Suppressor macrophage treated with lipopolysaccharide for 1 hour (primary cell): Measurements from ENCODE around the gene HADH.
"Not testable (repeated sequence)": the region's sequence is repeated elsewhere in the genome, so short reads cannot be mapped to it uniquely, and the experiment has no call there.

Experiments
- DNase-seq, 3 donors: peaks; one replicate each; pipeline ENCODE4 v3.0.0-alpha.2; 2020 to 2022

HADH gene

DNA sequence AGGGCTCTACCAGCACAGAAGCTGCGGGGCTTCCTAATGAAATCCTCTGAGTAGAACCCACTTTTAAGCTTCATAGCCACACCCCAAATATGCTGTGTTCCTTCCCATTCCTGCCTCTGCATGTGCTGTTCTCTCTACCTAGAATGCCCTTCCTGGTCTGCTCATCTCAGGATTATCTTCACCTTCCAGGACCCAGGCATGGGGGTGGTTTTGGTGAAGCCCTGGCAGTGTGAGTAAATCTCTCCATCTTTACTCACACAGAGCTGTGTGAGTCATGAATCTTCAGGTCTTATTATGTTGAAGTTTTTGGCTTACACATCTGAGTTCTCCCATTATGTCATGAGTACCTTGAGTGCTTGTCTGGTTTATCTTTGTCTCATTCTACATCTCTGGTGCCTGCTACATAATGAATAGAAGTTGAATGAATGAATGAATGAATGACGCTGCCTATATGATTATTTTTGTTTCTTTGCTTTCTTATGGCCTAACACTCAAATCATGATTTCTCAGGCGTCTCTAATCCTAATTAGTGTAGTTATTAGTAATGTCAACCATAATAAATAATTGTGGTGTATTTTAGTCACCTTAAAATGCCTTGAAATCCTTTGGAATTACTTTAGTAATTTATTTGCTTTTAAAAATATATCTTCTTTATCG lies 41.9 kb downstream of the HADH start:
- DNase-seq: no peak

DNA sequence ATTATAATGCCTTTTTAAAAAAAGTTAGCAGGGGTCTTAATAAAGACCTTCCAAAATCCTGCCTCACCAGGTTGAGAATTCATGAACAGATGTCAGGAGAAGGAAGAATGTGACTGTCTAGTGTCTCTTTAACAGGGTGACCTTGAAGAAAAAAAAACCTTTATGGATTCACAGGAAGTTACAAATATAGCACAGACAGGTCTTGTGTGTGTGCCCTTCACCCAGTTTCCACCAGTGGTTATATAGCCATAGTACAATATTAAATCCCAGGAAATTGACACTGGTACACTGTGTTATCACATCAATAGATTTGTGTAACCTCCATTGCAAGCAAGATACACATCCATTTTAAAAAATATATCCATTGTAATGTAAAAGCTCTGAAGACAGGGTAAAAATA lies 43.7 kb downstream of the HADH start:
- no peak for DNase-seq

DNA sequence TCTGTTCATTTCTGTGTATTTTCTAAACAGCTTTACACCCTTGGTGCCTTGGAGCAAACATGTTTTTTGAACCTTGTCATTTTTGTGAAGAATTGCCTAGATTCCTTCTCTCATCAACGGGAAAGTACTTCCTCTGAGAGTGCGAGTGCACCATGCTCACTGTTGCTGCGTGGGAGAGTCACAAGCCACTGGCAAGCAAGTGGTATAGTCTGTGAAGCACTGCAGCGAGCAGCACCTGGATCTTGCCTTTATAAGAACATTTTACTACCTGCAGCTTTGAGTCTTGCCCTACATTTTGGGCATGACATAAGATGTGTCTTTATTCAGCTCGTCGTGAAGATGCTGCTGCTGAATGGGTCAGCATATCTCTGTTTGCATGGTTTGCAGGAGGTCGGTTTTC lies 44.9 kb downstream of the HADH start:
- no peak for DNase-seq

DNA sequence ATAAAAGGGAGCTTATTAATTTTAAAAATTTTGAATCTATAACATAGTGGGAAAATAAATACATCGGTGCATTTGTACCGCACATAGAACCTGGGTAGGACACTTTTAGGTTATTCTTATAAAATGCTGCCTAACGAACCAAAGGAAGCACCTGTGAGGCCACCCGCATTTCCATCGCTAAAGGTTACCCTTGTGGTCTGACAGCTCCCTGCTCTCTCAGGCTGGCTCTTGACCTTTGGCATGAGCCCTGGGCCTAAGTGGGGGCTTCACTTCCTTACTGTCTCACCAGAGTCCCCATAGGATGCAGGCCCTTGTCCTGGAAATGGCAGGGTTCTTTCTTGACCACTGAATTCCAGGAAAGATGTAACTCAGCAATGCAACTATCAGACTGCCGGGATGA lies 46.0 kb downstream of the HADH start:
- DNase-seq: no peak

DNA sequence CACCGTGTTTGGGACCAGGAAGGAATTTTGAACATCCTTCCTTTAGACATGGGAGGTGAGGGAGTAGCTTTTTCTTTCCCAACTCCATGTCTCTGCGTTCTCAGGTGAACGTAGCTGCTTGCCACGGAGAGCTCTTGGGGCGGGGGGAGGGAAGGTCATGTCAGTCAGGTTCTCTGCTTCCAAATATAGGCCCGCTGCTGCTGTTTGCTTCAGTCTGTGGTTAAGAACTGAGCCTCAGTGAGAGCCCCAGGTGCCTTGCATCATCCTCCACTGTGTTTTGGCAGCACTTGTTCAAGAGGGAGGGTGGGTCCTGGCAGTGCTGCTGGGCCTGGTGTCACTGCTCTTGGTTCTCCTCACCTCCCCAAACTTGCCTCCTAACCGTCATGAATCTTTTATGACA lies 46.5 kb downstream of the HADH start:
- DNase-seq: no peak

DNA sequence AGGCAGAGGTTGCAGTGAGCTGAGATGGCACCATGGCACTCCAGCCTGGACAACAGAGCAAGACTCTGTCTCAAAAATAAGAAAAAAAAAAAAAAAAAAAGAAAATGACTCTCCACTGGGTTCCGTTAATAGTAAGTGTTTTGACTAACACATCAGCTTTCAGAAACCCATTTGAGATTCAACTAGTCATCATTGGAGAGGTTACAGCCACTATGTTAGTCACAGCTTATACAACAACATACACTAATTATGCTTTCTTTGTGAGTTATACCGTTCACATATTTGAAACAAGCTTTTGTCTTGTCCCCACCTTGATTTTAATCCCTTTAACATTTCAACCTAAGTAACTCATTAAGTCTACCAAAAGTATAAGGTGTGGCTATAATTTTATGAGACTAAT lies 48.2 kb downstream of the HADH start:
- no peak for DNase-seq

DNA sequence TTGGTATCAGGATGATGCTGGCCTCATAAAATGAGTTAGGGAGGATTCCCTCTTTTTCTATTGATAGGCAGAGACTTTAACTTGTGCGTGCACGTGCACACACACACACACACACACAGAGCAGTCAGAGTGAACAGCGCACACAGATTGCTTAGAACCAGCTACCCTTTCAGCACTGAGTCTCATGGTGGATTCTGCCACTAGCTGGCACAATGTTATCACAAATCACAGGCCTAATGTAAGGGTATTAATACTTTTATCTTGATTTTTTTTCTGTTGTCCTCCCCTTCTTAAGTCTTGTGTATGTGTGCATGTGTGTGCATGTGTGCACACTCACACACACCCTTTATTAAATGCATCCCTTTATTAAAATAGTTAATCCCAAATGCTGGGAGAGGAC lies 53.2 kb downstream of the HADH start:
- DNase-seq: no peak

DNA sequence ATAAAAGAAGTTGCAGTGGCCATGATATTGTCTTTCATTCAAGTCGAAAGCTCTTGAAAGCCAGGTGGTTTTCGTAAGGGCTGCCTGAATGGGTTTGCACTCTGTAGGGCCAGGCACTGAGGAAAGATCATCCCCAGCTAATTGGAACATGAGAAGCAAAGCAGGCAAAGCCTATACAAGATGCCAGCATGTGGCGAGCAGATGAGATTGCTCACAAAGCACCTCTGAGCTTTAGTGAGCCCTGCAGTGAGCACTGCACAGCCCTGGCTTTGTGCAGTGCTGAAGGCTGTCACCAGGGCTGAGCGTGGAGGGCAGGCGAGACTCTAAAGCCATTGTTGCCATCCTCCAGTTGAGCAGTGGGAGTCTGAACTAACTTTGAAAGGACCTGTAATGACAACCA lies 53.8 kb downstream of the HADH start:
- no peak for DNase-seq

DNA sequence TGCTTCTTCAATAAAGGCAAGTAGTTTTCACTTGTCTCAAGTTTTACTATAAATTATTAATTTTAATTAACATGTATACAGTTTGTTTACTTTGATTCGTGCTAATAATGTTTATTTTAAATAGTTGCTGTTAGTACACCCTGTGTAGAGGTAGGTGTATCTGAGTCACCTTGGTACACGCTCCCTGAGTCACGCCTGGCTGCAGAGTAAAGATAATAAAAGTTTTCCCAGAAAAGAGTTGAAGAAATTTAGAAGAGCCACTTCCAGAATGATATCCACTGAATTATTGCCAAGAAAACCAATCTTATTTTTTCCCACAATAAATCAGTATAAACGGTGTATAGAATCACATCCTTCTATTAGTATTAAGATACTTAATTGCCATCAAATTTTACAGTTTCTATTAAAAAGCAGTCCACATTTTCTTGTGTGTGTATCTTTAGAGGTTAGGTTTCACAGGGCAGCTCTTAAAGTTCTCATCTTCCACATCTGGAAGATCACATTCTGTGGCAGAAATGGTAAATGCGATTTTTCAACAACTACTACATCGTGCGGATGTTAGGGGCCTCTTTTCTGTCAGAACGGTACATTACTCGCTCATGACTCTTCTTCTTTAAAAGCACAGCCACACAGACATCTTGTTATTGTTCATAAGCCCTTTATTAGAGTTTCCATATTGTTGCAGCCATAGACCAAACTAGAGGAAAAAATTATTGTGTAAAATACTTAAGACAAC lies 55.4 kb downstream of the HADH start:
- DNase-seq: no peak

DNA sequence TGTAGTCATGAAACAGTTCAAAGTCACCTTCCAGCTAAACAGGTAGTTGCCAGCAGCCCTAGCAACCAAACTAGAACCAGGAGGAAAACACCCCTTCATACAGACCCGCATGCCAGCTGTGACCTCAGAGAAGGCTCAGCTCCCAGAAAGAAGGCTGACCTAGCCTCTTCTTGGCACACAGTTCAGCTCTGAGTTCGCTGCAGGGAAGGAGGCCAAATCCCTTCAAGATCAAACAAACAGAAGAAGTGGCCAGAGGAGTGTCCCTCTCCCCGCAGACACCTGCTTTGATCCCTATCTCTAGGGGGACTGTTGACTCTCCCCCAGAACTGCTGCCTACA lies 56.0 kb downstream of the HADH start:
- no peak for DNase-seq

DNA sequence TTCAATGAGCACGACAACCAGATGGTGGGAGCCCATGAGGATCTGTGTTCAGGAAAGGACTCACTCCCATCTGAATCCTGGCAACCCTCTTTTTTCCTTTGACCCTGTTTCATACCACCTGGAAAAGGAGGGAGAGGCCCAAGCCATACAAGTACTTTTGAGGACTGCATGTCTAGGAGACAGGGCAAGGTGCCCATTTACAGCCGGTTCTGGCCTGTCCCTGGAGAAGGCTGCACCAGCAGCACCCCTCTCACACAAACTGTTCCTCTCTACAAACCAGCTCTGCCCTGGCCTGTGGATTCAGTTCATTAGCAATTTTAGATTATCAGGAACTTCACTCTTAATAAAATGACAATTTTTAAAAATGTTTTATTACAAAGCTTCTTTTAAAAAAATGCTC lies 57.5 kb downstream of the HADH start:
- DNase-seq: no peak

DNA sequence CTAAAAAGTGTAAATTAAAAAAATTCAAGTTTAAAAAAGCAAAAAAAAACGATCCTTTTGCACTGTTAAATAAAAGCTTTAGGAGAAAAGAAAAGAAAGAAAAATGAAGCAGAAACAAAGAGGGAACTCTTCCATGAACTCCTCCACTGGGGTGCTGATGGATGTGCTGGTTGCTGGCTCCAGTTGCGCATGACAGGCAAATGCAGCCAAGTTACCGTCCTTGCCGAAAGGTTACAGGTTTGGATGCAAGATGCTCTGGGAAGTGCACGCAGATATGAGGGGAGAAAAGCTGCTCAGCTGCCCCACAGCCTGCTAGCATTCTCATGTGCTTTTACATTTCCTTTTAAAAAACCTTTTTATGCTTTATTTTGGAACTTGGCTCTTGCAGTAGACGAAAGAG lies 58.5 kb downstream of the HADH start:
- no peak for DNase-seq

DNA sequence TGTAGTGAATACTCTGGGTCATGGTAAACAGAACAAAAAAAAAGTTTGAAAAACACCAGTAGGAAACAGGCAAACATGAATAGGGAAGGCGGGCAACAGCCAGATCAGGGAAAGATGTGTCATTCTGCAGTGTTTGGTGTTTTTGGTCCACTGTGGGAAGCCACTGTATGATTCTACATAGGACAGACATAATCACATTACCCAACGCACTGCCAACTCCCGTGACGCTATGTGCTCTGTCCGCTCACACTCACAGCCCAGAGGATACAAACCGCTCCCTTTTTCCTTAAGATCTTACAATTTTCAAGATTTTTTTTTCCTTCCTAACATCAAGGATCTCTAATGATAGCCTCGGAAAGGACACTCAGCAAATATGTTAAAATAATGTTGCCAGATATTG lies 59.3 kb downstream of the HADH start:
- DNase-seq: no peak

DNA sequence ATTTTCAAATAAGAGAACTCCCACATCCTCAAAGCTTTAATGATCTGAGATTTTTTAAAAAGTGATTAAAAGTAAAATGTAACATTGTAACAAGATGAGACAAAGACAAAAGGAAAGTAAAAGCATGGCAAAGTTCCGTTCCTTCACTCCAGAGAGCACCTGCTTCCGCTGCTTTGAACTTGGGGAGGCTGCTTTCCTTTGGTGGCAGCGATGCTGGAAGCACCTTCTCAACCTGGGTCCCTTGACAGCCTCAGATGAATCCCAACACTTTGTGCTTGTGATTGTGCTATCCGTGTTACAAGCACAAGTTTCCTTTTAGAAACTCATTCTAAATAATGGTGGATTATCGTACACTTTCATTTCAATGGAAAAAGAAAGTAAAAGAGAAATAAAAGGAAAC lies 59.7 kb downstream of the HADH start:
- DNase-seq: no peak

DNA sequence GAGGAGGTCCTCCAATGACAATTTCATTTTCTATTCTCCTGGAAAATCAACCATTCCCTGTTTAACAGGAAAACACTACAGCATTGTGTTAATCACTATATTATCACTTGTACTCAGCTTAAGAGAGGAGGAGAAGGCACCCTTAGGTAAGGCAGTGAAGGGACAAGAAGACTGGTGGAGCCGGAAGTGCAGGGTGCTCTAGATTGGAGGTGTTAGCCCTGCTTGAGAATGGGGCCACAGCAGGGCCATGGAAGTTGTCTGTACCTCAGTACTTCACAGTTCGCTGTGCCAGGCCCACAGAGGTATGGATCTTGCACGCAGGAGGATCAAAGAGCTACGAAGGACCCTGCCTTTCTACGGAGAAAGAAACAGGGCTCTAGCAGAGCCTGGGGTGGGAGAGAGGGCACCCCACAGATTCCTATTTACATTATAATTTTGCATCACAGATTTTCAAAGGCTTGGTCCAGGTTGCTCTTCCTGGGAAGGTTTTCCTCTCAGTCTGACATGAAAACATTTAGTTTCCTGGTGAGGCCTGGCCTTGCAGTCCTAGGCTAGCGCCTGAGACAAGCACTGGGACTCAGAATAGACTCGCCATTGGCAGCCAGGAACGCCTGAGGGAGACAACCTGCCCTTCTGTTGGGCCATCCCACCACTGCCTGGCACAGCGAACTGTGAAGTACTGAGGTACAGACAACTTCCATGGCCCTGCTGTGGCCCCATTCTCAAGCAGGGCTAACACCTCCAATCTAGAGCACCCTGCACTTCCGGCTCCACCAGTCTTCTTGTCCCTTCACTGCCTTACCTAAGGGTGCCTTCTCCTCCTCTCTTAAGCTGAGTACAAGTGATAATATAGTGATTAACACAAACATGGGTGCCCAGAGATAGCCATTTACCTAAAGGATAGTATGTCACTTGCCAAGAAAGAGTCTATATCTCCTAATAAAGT lies 60.8 kb downstream of the HADH start:
- not testable (repeated sequence) for DNase-seq

DNA sequence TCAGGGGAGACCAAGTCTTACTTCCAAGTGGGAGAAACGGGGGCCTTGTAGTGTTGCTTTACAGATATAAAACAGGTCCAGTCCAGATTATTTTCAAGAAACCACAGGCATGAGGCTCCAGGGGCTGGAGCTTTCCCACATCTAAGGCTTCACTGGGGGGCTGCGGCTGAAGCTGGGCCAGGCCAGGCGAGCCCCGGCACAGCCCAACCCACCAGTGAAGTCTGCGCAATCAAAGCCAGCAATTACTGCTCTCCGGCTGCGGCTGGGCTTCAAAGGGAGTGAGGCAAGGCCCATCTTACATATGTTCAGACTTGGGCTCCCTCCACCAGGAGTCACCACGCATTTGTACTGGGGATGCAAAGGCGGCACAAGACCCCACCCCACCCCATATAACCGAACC lies 61.7 kb downstream of the HADH start:
- no peak for DNase-seq

DNA sequence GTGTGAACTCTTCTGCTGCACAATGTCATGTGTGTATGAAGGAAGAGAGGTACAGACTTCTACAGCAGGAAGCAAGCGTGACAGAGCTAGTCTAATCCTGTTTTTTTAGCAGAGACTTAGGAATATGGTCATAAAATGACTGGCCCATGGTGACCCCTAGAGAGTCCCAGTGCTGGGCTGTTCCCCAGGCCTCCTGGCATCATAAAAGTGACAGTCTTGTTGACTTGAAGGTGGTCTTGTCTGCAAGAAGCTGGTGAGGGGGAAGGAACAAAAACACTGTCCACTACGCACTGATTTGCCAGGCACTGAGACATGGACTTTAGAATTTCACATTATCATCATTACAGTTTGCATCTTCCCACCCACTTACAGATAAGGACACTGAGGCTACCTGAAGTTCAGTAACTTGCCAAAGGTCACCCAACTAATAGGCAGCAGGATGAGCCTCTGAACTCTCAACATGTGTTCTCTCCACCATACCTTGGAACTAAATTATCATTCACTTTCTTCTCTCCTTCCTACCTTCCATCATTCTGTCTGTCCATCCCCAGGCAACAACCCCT lies 63.0 kb downstream of the HADH start:
- no peak for DNase-seq

DNA sequence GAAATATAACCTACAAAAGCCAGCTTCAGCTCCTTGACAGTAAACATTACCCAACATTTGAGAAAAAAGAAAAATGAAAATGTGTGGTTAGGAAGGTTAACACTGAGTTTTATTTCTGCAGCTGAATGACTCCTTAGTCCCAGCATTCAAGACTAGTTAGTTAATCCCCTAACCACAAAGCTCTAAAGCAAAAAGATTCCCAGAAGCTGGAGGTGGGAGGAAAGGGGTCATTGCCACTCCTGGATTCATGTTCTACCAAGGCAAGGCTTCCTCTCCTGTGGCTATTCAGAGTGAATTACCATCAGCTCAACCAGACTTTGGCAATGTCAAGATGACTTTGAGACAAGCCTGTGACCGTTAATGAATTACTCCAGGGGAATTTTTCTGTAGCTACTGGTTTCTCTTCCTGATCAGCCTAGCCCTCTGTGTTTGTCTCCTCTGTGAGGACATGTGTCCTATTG lies 63.6 kb downstream of the HADH start:
- no peak for DNase-seq

DNA sequence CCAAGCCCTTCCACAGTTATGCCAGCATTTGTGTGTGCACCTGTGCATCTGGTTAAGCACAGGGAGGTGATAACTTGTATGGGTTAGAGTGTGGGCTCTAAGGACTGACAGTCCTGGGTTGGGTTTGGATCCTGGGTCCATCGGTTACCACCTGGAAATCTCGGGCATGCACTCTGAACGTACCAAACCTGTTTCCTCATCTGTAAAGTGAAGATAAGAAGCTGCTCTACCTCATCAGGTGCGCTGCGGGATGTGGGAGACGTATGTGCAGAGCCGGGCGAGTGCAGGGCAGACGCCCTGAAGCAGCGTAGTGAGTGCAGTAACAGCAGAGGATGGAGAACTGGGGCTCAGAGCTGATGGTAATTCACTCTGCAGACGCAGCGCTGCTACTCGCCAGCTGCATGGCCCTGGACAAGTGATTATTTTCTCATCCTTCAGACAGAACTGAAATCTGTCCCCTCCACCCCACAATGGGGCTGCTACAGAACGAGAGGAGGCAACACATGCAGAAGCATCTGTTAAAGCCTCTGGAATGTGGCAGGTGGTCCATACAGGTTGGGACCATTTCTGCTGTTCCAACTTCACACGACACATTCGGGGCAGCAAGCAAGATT lies 64.4 kb downstream of the HADH start:
- no peak for DNase-seq

DNA sequence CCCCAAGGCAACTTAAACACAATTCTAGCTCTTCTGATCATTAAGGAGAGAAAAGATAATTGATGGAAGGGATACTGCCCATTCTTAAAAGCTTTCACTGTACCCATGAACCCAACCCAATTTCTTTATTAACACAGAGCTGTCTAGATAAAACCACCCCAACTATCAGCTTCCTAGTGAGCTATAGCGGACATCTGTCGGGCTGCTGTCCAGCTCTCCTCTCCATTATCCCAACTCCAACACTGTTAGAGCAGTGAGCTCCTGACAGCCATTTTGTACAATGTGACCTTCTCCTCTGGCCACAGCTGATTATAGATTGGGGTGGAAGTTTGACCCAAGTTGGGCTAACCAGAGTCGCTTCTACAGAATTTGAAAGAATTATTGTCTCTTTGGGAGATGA lies 66.1 kb downstream of the HADH start:
- no peak for DNase-seq

DNA sequence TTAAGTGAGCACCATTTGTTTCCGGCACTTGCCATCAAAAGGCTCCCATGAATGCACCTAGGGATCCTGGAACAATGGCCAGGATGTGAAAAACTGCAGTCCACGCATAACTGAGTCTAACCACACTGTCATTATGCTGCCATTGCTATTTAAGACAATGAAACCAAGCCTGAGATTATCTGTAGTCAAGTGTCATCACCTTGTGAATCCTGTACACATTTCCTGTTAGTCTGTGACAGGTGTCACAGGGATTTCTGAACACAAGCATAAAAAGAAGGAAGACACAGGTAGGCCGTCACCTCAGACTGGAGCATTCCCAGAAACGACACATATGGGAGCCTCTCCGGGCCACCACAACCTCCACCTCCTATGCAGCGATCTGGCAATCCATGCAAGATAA lies 66.7 kb downstream of the HADH start:
- no peak for DNase-seq

DNA sequence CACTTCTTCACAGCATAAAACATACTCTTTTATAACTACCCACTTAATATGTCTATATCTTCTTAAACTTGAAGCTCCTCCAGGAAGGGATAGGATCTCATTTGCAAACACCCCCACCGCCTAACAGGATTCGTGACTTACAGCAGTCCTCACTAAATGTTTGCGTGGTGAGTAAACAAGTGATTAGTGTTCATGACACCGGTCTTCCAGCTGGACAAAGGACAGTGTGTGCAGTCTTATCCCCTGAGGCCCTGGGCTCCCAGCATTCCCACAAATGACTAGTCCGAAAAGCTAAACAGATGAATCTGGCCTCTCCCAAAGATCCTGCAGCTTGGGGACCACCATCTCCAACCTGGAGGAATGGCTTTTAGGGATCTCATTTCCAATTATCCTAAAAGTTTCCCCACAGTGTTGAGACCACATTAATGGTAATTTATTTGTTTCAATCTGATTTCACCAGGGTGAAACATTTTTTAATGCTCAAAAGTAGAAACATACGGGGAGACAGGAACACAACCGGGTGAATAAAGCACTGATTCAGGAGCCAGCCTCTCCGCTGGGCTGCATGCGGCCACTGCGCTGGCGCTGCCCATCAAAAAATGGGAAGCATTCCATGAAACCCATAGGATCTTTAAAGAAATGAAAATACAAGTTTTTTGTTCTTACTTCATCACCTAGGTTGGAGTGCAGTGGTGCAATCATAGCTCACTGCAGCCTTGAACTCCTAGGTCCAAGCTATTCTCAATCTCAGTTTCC lies 69.2 kb downstream of the HADH start:
- no peak for DNase-seq
